ENCODE data around the gene EFCAB6. TPM values are rescaled to one million over a fixed set of nuclear protein-coding genes. Genes with fewer than 3 reads are reported as not detected.

EFCAB6 gene
- total and polyA plus RNA-seq, 10 donors = 0.07 to 2.8 (median 0.78) TPM

- Histone ChIP-seq H3K4me1 (no peaks in the 10 kb centered on the region), H3K9me3 (peaks cover 0 to 7% (median 2%) of the 10 kb centered on the region in 8 donors), H3K27ac (no peak overlapping the region), H3K4me3 (no peak overlapping the region), H3K27me3 (replicated peaks in 1 of 7) (peaks cover 0 to 24% (median 0%) of the 10 kb centered on the region in 7 donors), H3K36me3 (no peaks in the 10 kb centered on the region)
- TF ChIP-seq POLR2AphosphoS5 (IDR thresholded peaks at IDR 0.05) = no peak
- no peak for TF ChIP-seq CTCF (IDR thresholded peaks at IDR 0.05 in 8 of 11, conservative IDR thresholded peaks at IDR 0.05 in 3 of 11)
- no peak for TF ChIP-seq POLR2A (IDR thresholded peaks at IDR 0.05)
- 79 to 86% (median 82%) methylated on average over 17 to 18 of the region's 18 CpGs for WGBS, 5 donors
- intact Hi-C loops (cut with DNase I; ENCODE audit: low total_unique reads) = no loop called here
- DNase-seq = no peak
These were observed 270.4 kb downstream of the EFCAB6 start for GRCh38 chr22:43541462-43542407.

GRCh38 chr22:43541022-43541421 lies 271.1 kb downstream of the EFCAB6 start:
- DNase-seq = no peak
- intact Hi-C loops (cut with DNase I; ENCODE audit: low total_unique reads) = no loop called here
- Histone ChIP-seq H3K36me3 (no peaks in the 10 kb centered on the region), H3K4me1 (no peaks in the 10 kb centered on the region), H3K9me3 (peaks cover 0 to 11% (median 2%) of the 10 kb centered on the region in 8 donors), H3K27me3 (replicated peaks in 1 of 7) (peaks cover 0 to 24% (median 0%) of the 10 kb centered on the region in 7 donors), H3K4me3 (no peak overlapping the region), H3K27ac (no peak overlapping the region)
- 77 to 88% (median 80%) methylated on average over 6 of the region's 6 CpGs for WGBS, 5 donors
- TF ChIP-seq POLR2A (IDR thresholded peaks at IDR 0.05) (no peak), CTCF (IDR thresholded peaks at IDR 0.05 in 8 of 11, conservative IDR thresholded peaks at IDR 0.05 in 3 of 11) (no peak), POLR2AphosphoS5 (IDR thresholded peaks at IDR 0.05) (no peak)

GRCh38 chr22:43540529-43540923 lies 271.6 kb downstream of the EFCAB6 start:
- WGBS, 5 donors = 72 to 86% (median 78%) methylated on average over 4 of the region's 4 CpGs
- H3K9me3 ChIP-seq = peaks cover 0 to 11% (median 2%) of the 10 kb centered on the region in 8 donors
- H3K36me3 ChIP-seq = no peaks in the 10 kb centered on the region
- no peak overlapping the region for H3K4me3 ChIP-seq
- no peak for TF ChIP-seq CTCF (IDR thresholded peaks at IDR 0.05 in 8 of 11, conservative IDR thresholded peaks at IDR 0.05 in 3 of 11)
- TF ChIP-seq POLR2AphosphoS5 (IDR thresholded peaks at IDR 0.05) = no peak
- TF ChIP-seq POLR2A (IDR thresholded peaks at IDR 0.05) = no peak
- no peak overlapping the region for H3K27ac ChIP-seq
- no peak for DNase-seq
- intact Hi-C loops (cut with DNase I; ENCODE audit: low total_unique reads) = no loop called here
- peaks cover 0 to 24% (median 0%) of the 10 kb centered on the region in 7 donors for H3K27me3 ChIP-seq (replicated peaks in 1 of 7)
- H3K4me1 ChIP-seq = no peaks in the 10 kb centered on the region
